ENCODE measurements around the gene HTRA1.

HTRA1 gene

GRCh38 chr10:122461367-122461728 lies at the start of gene HTRA1:
Gene HTRA1, plus strand, starts transcription at chr10:122461553. Its CDS starts 100 bp downstream, at chr10:122461653.
- DNase-seq (ENCODE audit: low read depth in 1 of 2, low spot score in 1 of 2): no peak

GRCh38 chr10:122413327-122413726 lies 48.0 kb upstream of the HTRA1 start:
- DNase-seq (ENCODE audit: low read depth in 1 of 2, low spot score in 1 of 2): no peak

- DNase-seq (ENCODE audit: low read depth in 1 of 2, low spot score in 1 of 2): no peak
Observed at GRCh38 chr10:122417667-122418066, 43.7 kb upstream of the HTRA1 start.

GRCh38 chr10:122419016-122419415 lies 42.3 kb upstream of the HTRA1 start:
- no peak for DNase-seq (ENCODE audit: low read depth in 1 of 2, low spot score in 1 of 2)

GRCh38 chr10:122419876-122420623 lies 41.3 kb upstream of the HTRA1 start:
- no peak for DNase-seq (ENCODE audit: low read depth in 1 of 2, low spot score in 1 of 2)

GRCh38 chr10:122420624-122421007 lies 40.7 kb upstream of the HTRA1 start:
- no peak for DNase-seq (ENCODE audit: low read depth in 1 of 2, low spot score in 1 of 2)

- DNase-seq (ENCODE audit: low read depth in 1 of 2, low spot score in 1 of 2): no peak
Observed at GRCh38 chr10:122421054-122421625, 40.2 kb upstream of the HTRA1 start.

- DNase-seq (ENCODE audit: low read depth in 1 of 2, low spot score in 1 of 2): no peak
Observed at GRCh38 chr10:122421742-122422141, 39.6 kb upstream of the HTRA1 start.

- DNase-seq (ENCODE audit: low read depth in 1 of 2, low spot score in 1 of 2): no peak
Observed at GRCh38 chr10:122422266-122422989, 38.9 kb upstream of the HTRA1 start.

- no peak for DNase-seq (ENCODE audit: low read depth in 1 of 2, low spot score in 1 of 2)
Observed at GRCh38 chr10:122424059-122424458, 37.3 kb upstream of the HTRA1 start.

GRCh38 chr10:122426829-122427228 lies 34.5 kb upstream of the HTRA1 start:
- DNase-seq (ENCODE audit: low read depth in 1 of 2, low spot score in 1 of 2): no peak

GRCh38 chr10:122427280-122427679 lies 34.1 kb upstream of the HTRA1 start:
- DNase-seq (ENCODE audit: low read depth in 1 of 2, low spot score in 1 of 2): no peak

- peak in 1 of 2 donors; percentile 19 for DNase-seq (ENCODE audit: low read depth in 1 of 2, low spot score in 1 of 2)
Observed at GRCh38 chr10:122435212-122435827, 26.0 kb upstream of the HTRA1 start.

GRCh38 chr10:122441961-122442360 lies 19.4 kb upstream of the HTRA1 start:
- DNase-seq (ENCODE audit: low read depth in 1 of 2, low spot score in 1 of 2): no peak

GRCh38 chr10:122445469-122445868 lies 15.9 kb upstream of the HTRA1 start:
- no peak for DNase-seq (ENCODE audit: low read depth in 1 of 2, low spot score in 1 of 2)

- DNase-seq (ENCODE audit: low read depth in 1 of 2, low spot score in 1 of 2): no peak
Observed at GRCh38 chr10:122445904-122446303, 15.4 kb upstream of the HTRA1 start.

- DNase-seq (ENCODE audit: low read depth in 1 of 2, low spot score in 1 of 2): no peak
Observed at GRCh38 chr10:122446668-122447423, 14.5 kb upstream of the HTRA1 start.

GRCh38 chr10:122448600-122448999 lies 12.8 kb upstream of the HTRA1 start:
- DNase-seq (ENCODE audit: low read depth in 1 of 2, low spot score in 1 of 2): no peak

- DNase-seq (ENCODE audit: low read depth in 1 of 2, low spot score in 1 of 2): no peak
Observed at GRCh38 chr10:122449153-122449552, 12.2 kb upstream of the HTRA1 start.

GRCh38 chr10:122450353-122450990 lies 10.9 kb upstream of the HTRA1 start:
- no peak for DNase-seq (ENCODE audit: low read depth in 1 of 2, low spot score in 1 of 2)

- no peak for DNase-seq (ENCODE audit: low read depth in 1 of 2, low spot score in 1 of 2)
Observed at GRCh38 chr10:122454071-122454470, 7.3 kb upstream of the HTRA1 start.

Data from activated CD4-positive, alpha-beta T cell treated with anti-CD3 and anti-CD28 coated beads, Interleukin-2, amount 50 U/mL, for 24 hours (primary cell).